Activated T-cell treated with anti-CD3 and anti-CD28 coated beads, Interleukin-2, amount 50 U/mL, for 4 hours (primary cell): ENCODE measurements around the gene MIA2. TPM values are rescaled to one million over a fixed set of nuclear protein-coding genes. Genes with fewer than 3 reads are reported as not detected.
"Not testable (repeated sequence)": the region's sequence is repeated elsewhere in the genome, so short reads cannot be mapped to it uniquely, and the experiment has no call there.

Experiments used
- ATAC-seq, 2 donors: fragments of 200-7000 bp; cut with Tn5 transposase; one replicate each; pipeline ENCODE4 v1.10.0; 2021
- DNase-seq: peaks from one replicate; pipeline ENCODE4 v3.0.0-alpha.2; 2020
- H3K27me3 Mint-ChIP-seq: one replicate; pipeline ENCODE4 v1.8.0; 2021; ENCODE audit warnings: low read depth, mixed read lengths
- H3K36me3 Mint-ChIP-seq: one replicate; pipeline ENCODE4 v1.8.0; 2022; ENCODE audit warnings: mixed read lengths; ENCODE audit not compliant: insufficient read depth
- H3K4me1 Mint-ChIP-seq: one replicate; pipeline ENCODE4 v1.8.0; 2021; ENCODE audit warnings: low read depth, mixed read lengths
- H3K4me3 Mint-ChIP-seq: one replicate; pipeline ENCODE4 v1.8.0; 2021; ENCODE audit warnings: mild to moderate bottlenecking, moderate library complexity, mixed read lengths
- H3K9me3 Mint-ChIP-seq: one replicate; pipeline ENCODE4 v1.8.0; 2021; ENCODE audit warnings: mixed read lengths
- total RNA-seq, 3 donors: library from RNA; stranded (reverse); gene quantifications; one replicate each; pipeline ENCODE4 v1.2.1, GENCODE V29; 2021

MIA2 gene
- total RNA-seq, 3 donors from 2014 or later: 14.7 to 19.7 (median 14.8) TPM

GRCh38 chr14:39272918-39273317 is 39.2 kb downstream of the MIA2 start:
- peaks cover 75% of the 10 kb centered on the region for H3K4me1 Mint-ChIP-seq
- H3K4me3 Mint-ChIP-seq: no peak overlapping the region
- ATAC-seq: no peak
- peaks cover 4% of the 10 kb centered on the region for H3K36me3 Mint-ChIP-seq
- H3K27me3 Mint-ChIP-seq: no peaks in the 10 kb centered on the region
- H3K9me3 Mint-ChIP-seq: peaks cover 5% of the 10 kb centered on the region
- no peak for DNase-seq

- Mint-ChIP-seq H3K36me3 (peaks cover 17% of the 10 kb centered on the region), H3K4me1 (peaks cover 68% of the 10 kb centered on the region), H3K4me3 (no peak overlapping the region)
Observed at GRCh38 chr14:39275395-39275794, 41.7 kb downstream of the MIA2 start.

GRCh38 chr14:39276005-39276404 is 42.3 kb downstream of the MIA2 start:
- no peak for DNase-seq
- H3K4me1 Mint-ChIP-seq: peaks cover 62% of the 10 kb centered on the region
- ATAC-seq: no peak
- H3K9me3 Mint-ChIP-seq: peaks cover 5% of the 10 kb centered on the region
- no peak overlapping the region for H3K4me3 Mint-ChIP-seq
- peaks cover 16% of the 10 kb centered on the region for H3K36me3 Mint-ChIP-seq
- H3K27me3 Mint-ChIP-seq: no peaks in the 10 kb centered on the region

More at GRCh38 chr14:39275395-39275794, 41.7 kb downstream of the MIA2 start:
- ATAC-seq (no peak), DNase-seq (no peak)
- Mint-ChIP-seq H3K9me3 (peaks cover 5% of the 10 kb centered on the region), H3K27me3 (no peaks in the 10 kb centered on the region)

- ATAC-seq: no peak
- peaks cover 21% of the 10 kb centered on the region for H3K36me3 Mint-ChIP-seq
- H3K4me3 Mint-ChIP-seq: no peak overlapping the region
- no peak for DNase-seq
- H3K27me3 Mint-ChIP-seq: no peaks in the 10 kb centered on the region
- H3K4me1 Mint-ChIP-seq: peaks cover 56% of the 10 kb centered on the region
- peaks cover 5% of the 10 kb centered on the region for H3K9me3 Mint-ChIP-seq
Observed at GRCh38 chr14:39276579-39277114, 42.9 kb downstream of the MIA2 start.

- Mint-ChIP-seq H3K9me3 (no peaks in the 10 kb centered on the region), H3K4me3 (no peak overlapping the region), H3K4me1 (peaks cover 39% of the 10 kb centered on the region), H3K27me3 (no peaks in the 10 kb centered on the region), H3K36me3 (peaks cover 38% of the 10 kb centered on the region)
- DNase-seq (no peak), ATAC-seq (no peak)
Observed at GRCh38 chr14:39279515-39279914, 45.8 kb downstream of the MIA2 start.

- DNase-seq: not testable (repeated sequence)
Observed at GRCh38 chr14:39280678-39281077, 47.0 kb downstream of the MIA2 start.

GRCh38 chr14:39289523-39289922 is 55.8 kb downstream of the MIA2 start:
- Mint-ChIP-seq H3K36me3 (peaks cover 31% of the 10 kb centered on the region), H3K4me1 (no peaks in the 10 kb centered on the region), H3K4me3 (no peak overlapping the region), H3K9me3 (no peaks in the 10 kb centered on the region), H3K27me3 (no peaks in the 10 kb centered on the region)
- ATAC-seq: no peak
- no peak for DNase-seq

More at GRCh38 chr14:39280678-39281077, 47.0 kb downstream of the MIA2 start:
- not testable (repeated sequence) for H3K4me3 Mint-ChIP-seq, H3K27me3 Mint-ChIP-seq, H3K9me3 Mint-ChIP-seq, ATAC-seq
- peaks cover 41% of the 10 kb centered on the region for H3K36me3 Mint-ChIP-seq
- H3K4me1 Mint-ChIP-seq: peaks cover 33% of the 10 kb centered on the region

- H3K9me3 Mint-ChIP-seq: no peaks in the 10 kb centered on the region
- no peak overlapping the region for H3K4me3 Mint-ChIP-seq
- no peak for ATAC-seq
- H3K27me3 Mint-ChIP-seq: no peaks in the 10 kb centered on the region
- H3K36me3 Mint-ChIP-seq: peaks cover 28% of the 10 kb centered on the region
- DNase-seq: no peak
- no peaks in the 10 kb centered on the region for H3K4me1 Mint-ChIP-seq
Observed at GRCh38 chr14:39291701-39292100, 58.0 kb downstream of the MIA2 start.

GRCh38 chr14:39293629-39294028 is 59.9 kb downstream of the MIA2 start:
- Mint-ChIP-seq H3K36me3 (peaks cover 32% of the 10 kb centered on the region), H3K9me3 (no peaks in the 10 kb centered on the region), H3K4me3 (no peak overlapping the region), H3K4me1 (no peaks in the 10 kb centered on the region), H3K27me3 (no peaks in the 10 kb centered on the region)
- ATAC-seq: no peak
- no peak for DNase-seq

- peaks cover 28% of the 10 kb centered on the region for H3K36me3 Mint-ChIP-seq
- not testable (repeated sequence) for H3K4me3 Mint-ChIP-seq, DNase-seq, H3K9me3 Mint-ChIP-seq, H3K27me3 Mint-ChIP-seq, H3K4me1 Mint-ChIP-seq, ATAC-seq
Observed at GRCh38 chr14:39300389-39300788, 66.7 kb downstream of the MIA2 start.

- DNase-seq (no peak), ATAC-seq (no peak)
- no peaks in the 10 kb centered on the region for H3K9me3 Mint-ChIP-seq
- no peak overlapping the region for H3K4me3 Mint-ChIP-seq
- no peaks in the 10 kb centered on the region for H3K27me3 Mint-ChIP-seq
- H3K4me1 Mint-ChIP-seq: no peaks in the 10 kb centered on the region
- H3K36me3 Mint-ChIP-seq: peaks cover 30% of the 10 kb centered on the region
Observed at GRCh38 chr14:39302124-39302810, 68.6 kb downstream of the MIA2 start.

GRCh38 chr14:39303115-39303514 is 69.4 kb downstream of the MIA2 start:
- Mint-ChIP-seq H3K4me1 (no peaks in the 10 kb centered on the region), H3K27me3 (no peaks in the 10 kb centered on the region), H3K4me3 (no peak overlapping the region), H3K36me3 (peaks cover 28% of the 10 kb centered on the region), H3K9me3 (no peaks in the 10 kb centered on the region)
- ATAC-seq: no peak
- no peak for DNase-seq

GRCh38 chr14:39307815-39308214 is 74.1 kb downstream of the MIA2 start:
- Mint-ChIP-seq H3K36me3 (peaks cover 33% of the 10 kb centered on the region), H3K27me3 (no peaks in the 10 kb centered on the region), H3K4me1 (no peaks in the 10 kb centered on the region), H3K4me3 (no peak overlapping the region), H3K9me3 (no peaks in the 10 kb centered on the region)
- DNase-seq (no peak), ATAC-seq (no peak)

GRCh38 chr14:39310051-39310450 is 76.3 kb downstream of the MIA2 start:
- Mint-ChIP-seq H3K9me3 (no peaks in the 10 kb centered on the region), H3K27me3 (no peaks in the 10 kb centered on the region)

GRCh38 chr14:39315859-39316444 is 82.2 kb downstream of the MIA2 start:
- H3K36me3 Mint-ChIP-seq: peaks cover 27% of the 10 kb centered on the region
- no peaks in the 10 kb centered on the region for H3K27me3 Mint-ChIP-seq
- DNase-seq: no peak
- no peaks in the 10 kb centered on the region for H3K9me3 Mint-ChIP-seq
- H3K4me3 Mint-ChIP-seq: no peak overlapping the region
- no peak for ATAC-seq
- H3K4me1 Mint-ChIP-seq: no peaks in the 10 kb centered on the region

More at GRCh38 chr14:39310051-39310450, 76.3 kb downstream of the MIA2 start:
- ATAC-seq (no peak), DNase-seq (no peak)
- Mint-ChIP-seq H3K4me1 (no peaks in the 10 kb centered on the region), H3K36me3 (peaks cover 25% of the 10 kb centered on the region), H3K4me3 (no peak overlapping the region)
